ENCODE measurements around the gene ACOT7.
"Not testable (repeated sequence)": the region's sequence is repeated elsewhere in the genome, so short reads cannot be mapped to it uniquely, and the experiment has no call there.

The ACOT7 gene

GRCh38 chr1:6438047-6438525, 44.5 kb upstream of the ACOT7 start:
- H3K27me3 ChIP-seq (ENCODE audit: insufficient read depth, poor library complexity, severe bottlenecking), result peaks cover 10% of the 10 kb centered on the region
- TF ChIP-seq, protein P1, sequence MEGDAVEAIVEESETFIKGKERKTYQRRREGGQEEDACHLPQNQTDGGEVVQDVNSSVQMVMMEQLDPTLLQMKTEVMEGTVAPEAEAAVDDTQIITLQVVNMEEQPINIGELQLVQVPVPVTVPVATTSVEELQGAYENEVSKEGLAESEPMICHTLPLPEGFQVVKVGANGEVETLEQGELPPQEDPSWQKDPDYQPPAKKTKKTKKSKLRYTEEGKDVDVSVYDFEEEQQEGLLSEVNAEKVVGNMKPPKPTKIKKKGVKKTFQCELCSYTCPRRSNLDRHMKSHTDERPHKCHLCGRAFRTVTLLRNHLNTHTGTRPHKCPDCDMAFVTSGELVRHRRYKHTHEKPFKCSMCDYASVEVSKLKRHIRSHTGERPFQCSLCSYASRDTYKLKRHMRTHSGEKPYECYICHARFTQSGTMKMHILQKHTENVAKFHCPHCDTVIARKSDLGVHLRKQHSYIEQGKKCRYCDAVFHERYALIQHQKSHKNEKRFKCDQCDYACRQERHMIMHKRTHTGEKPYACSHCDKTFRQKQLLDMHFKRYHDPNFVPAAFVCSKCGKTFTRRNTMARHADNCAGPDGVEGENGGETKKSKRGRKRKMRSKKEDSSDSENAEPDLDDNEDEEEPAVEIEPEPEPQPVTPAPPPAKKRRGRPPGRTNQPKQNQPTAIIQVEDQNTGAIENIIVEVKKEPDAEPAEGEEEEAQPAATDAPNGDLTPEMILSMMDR (IDR thresholded peaks at IDR 0.05; ENCODE audit: insufficient read depth, low read length), result peak; percentile 94
- TF ChIP-seq SPI1 (IDR thresholded peaks at IDR 0.05; ENCODE audit: borderline replicate concordance, low read depth), result no peak
- no peak overlapping the region for H3K27ac ChIP-seq (replicated peaks)
- no peak overlapping the region for H3K4me3 ChIP-seq (replicated peaks; ENCODE audit: insufficient read depth, low read length)
- peak in 1 of 2 experiments; percentile 54 for DNase-seq (ENCODE audit: low read depth in 1 of 2, low spot score in 1 of 2)

- not testable (repeated sequence) for H3K27me3 ChIP-seq (ENCODE audit: insufficient read depth, poor library complexity, severe bottlenecking); H3K4me3 ChIP-seq (replicated peaks; ENCODE audit: insufficient read depth, low read length); H3K27ac ChIP-seq (replicated peaks); DNase-seq (ENCODE audit: low read depth in 1 of 2, low spot score in 1 of 2)
Measured at GRCh38 chr1:6437012-6437700, 43.6 kb upstream of the ACOT7 start.

DNA sequence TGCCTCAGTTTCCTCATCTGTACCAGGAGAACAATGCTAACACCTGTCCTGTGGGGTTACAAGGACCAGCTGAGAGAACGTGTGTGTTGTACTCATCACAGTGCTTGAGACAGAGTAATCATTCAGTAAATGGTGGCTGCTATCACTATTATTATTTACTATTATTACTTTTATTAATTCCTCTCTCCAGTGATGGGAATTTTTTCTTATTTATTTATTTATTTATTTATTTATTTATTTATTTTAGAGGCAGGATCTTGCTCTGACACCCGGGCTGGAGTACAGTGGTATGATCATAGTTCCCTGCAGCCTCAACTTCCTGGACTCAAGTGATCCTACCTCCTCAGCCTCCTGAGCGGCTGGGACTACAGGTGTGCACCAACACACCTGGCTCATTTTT, 42.7 kb upstream of the ACOT7 start:
- H3K27me3 ChIP-seq (ENCODE audit: insufficient read depth, poor library complexity, severe bottlenecking); DNase-seq (ENCODE audit: low read depth in 1 of 2, low spot score in 1 of 2); H3K27ac ChIP-seq (replicated peaks); H3K4me3 ChIP-seq (replicated peaks; ENCODE audit: insufficient read depth, low read length): not testable (repeated sequence)

GRCh38 chr1:6435547-6435946, 42.0 kb upstream of the ACOT7 start:
- no peak for DNase-seq (ENCODE audit: low read depth in 1 of 2, low spot score in 1 of 2)
- Histone ChIP-seq H3K27me3 (ENCODE audit: insufficient read depth, poor library complexity, severe bottlenecking) (peaks cover 11% of the 10 kb centered on the region), H3K4me3 (replicated peaks; ENCODE audit: insufficient read depth, low read length) (no peak overlapping the region), H3K27ac (replicated peaks) (no peak overlapping the region)
- TF ChIP-seq REST (IDR thresholded peaks at IDR 0.05; ENCODE audit: insufficient replicate concordance, low read depth) (no peak), SPI1 (IDR thresholded peaks at IDR 0.05; ENCODE audit: borderline replicate concordance, low read depth) (no peak), GABPA (IDR thresholded peaks at IDR 0.05; ENCODE audit: low read depth) (no peak), POLR2AphosphoS5 (IDR thresholded peaks at IDR 0.05; ENCODE audit: low read depth) (no peak)
- TF ChIP-seq, protein P1 (IDR thresholded peaks at IDR 0.05; ENCODE audit: insufficient read depth, low read length), result no peak

DNA sequence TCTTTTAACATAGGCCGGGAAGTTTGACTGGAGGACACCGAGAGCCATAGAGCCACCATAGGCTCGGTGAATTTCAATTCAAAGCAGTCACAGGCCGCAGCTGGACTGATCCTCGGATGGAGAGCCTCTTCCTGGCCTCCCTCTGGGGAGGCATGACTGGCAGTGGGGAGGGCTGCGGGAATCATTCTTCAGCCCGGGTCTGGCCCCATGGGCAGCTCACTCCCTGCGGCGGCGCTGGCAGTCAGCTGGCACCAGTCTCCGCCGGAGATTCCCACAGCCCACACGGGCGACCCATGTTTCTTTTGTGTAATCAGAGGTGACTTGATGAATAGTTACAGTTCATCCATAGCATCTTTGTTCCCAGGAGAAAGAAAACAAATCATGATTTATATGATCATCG, 41.6 kb upstream of the ACOT7 start:
- peaks cover 13% of the 10 kb centered on the region for H3K27me3 ChIP-seq (ENCODE audit: insufficient read depth, poor library complexity, severe bottlenecking)
- TF ChIP-seq, protein P1 (IDR thresholded peaks at IDR 0.05; ENCODE audit: insufficient read depth, low read length), result no peak
- TF ChIP-seq REST (IDR thresholded peaks at IDR 0.05; ENCODE audit: insufficient replicate concordance, low read depth) (no peak), SPI1 (IDR thresholded peaks at IDR 0.05; ENCODE audit: borderline replicate concordance, low read depth) (no peak), GABPA (IDR thresholded peaks at IDR 0.05; ENCODE audit: low read depth) (no peak), POLR2AphosphoS5 (IDR thresholded peaks at IDR 0.05; ENCODE audit: low read depth) (no peak)
- no peak overlapping the region for H3K4me3 ChIP-seq (replicated peaks; ENCODE audit: insufficient read depth, low read length)
- no peak overlapping the region for H3K27ac ChIP-seq (replicated peaks)
- DNase-seq (ENCODE audit: low read depth in 1 of 2, low spot score in 1 of 2), result no peak

Data from HL-60 (cell line).